GM12878 (cell line): ENCODE results near the gene COL6A1. TPM values are rescaled to one million over a fixed set of nuclear protein-coding genes. Genes with fewer than 3 reads are reported as not detected.

Source experiments
- ATAC-seq: fragments of 200-7000 bp; cut with Tn5 transposase; 3 replicates; pipeline ENCODE4 v1.9.1; 2020; ENCODE audit warnings: mild to moderate bottlenecking, moderate library complexity
- BruUV-seq: library from RNA; stranded (reverse); fragments of 400-500 nt; replicated peaks from 2 replicates; lab custom pipeline; 2021; lab: Mats Ljungman, UMichigan
- CTCF ChIA-PET: fragments of 300-600 bp; sonication (Branson Sonifier 250); formaldehyde crosslinking; extraction: SDS; loops from one replicate; lab custom pipeline; 2021; ENCODE audit warnings: inconsistent platforms; lab: Yijun Ruan, JAX
- POLR2A ChIA-PET: fragments of 350-600 bp; formaldehyde crosslinking; extraction: SDS; loops from one replicate; lab custom pipeline; 2021; ENCODE audit warnings: inconsistent platforms; lab: Charles Lee
- RAD21 ChIA-PET: fragments of 300-600 bp; sonication (Branson Sonifier 250); formaldehyde crosslinking; loops from one replicate; lab custom pipeline; 2023; ENCODE audit warnings: antibody characterized with exemption; ENCODE audit not compliant: unreplicated experiment; lab: Charles Lee
- SMC1A ChIA-PET: fragments of 300-600 bp; sonication (Branson Sonifier 250); formaldehyde crosslinking; loops from one replicate; lab custom pipeline; 2023; ENCODE audit not compliant: unreplicated experiment, uncharacterized antibody; lab: Charles Lee
- DNase-seq: peaks from one replicate; pipeline ENCODE4 v3.0.0-alpha.2; 2011; ENCODE audit warnings: low read depth, low spot score
- FAIRE-seq: peaks from 3 replicates; lab custom pipeline; 2011; peaks lifted over from hg19 to GRCh38; lab: Jason Lieb, UNC
- H2AFZ ChIP-seq: 2 replicates; pipeline ENCODE4 v1.6.0; 2011; ENCODE audit warnings: low read depth, low read length, control low read depth; ENCODE audit not compliant: control insufficient read depth
- H3K27ac ChIP-seq: 2 replicates; pipeline ENCODE4 v1.5.1; 2011; ENCODE audit warnings: control low read depth; ENCODE audit not compliant: control insufficient read depth, insufficient read depth
- H3K27me3 ChIP-seq, 2 experiments: replicated peaks in 1 of 2; 2 replicates each; pipeline versions ENCODE4 v1.6.0 to v1.6.1; 2011; ENCODE audit warnings: low read length in 1 of 2; ENCODE audit not compliant: control insufficient read depth in 2 of 2, insufficient read depth in 2 of 2
- H3K36me3 ChIP-seq, 2 experiments: 2 replicates each; pipeline ENCODE4 v1.5.1; 2011; ENCODE audit warnings: low read length in 1 of 2; ENCODE audit not compliant: control insufficient read depth in 2 of 2, insufficient read depth in 2 of 2
- H3K4me1 ChIP-seq: 2 replicates; pipeline ENCODE4 v1.6.1; 2011; ENCODE audit warnings: mild to moderate bottlenecking, low read length, moderate library complexity, mixed read lengths; ENCODE audit not compliant: control insufficient read depth, insufficient read depth
- H3K4me2 ChIP-seq: 2 replicates; pipeline ENCODE4 v1.6.0; 2011; ENCODE audit warnings: control low read depth; ENCODE audit not compliant: control insufficient read depth, insufficient read depth
- H3K4me3 ChIP-seq: fragments of 200-600 bp; sonication (generic); 2 replicates; pipeline ENCODE4 v1.5.1; 2016
- H3K79me2 ChIP-seq: 2 replicates; pipeline ENCODE4 v1.6.0; 2011; ENCODE audit warnings: low read length; ENCODE audit not compliant: control insufficient read depth, insufficient read depth
- H3K9ac ChIP-seq: 2 replicates; pipeline ENCODE4 v1.8.0; 2011; ENCODE audit warnings: low read length, control low read depth, mixed read lengths; ENCODE audit not compliant: control insufficient read depth, insufficient read depth
- H3K9me3 ChIP-seq: replicated peaks from 3 replicates; pipeline ENCODE4 v1.5.1; 2011; ENCODE audit warnings: mild to moderate bottlenecking, low read length; ENCODE audit not compliant: control insufficient read depth, insufficient read depth
- H4K20me1 ChIP-seq: 2 replicates; pipeline ENCODE4 v1.6.0; 2011; ENCODE audit not compliant: control insufficient read depth, insufficient read depth
- CEBPB ChIP-seq, 2 experiments: fragments of 150-350 bp in 1 of 2; IDR thresholded peaks; 2 replicates each; pipeline ENCODE4 v1.6.1; 2012 to 2014; ENCODE audit warnings: low read depth in 2 of 2, low read length in 2 of 2, borderline replicate concordance in 1 of 2, inconsistent platforms in 1 of 2
- CHD2 ChIP-seq: IDR thresholded peaks from 2 replicates; pipeline ENCODE4 v1.6.1; 2011; ENCODE audit warnings: low read depth, low read length, improper control_type of control experiment, borderline replicate concordance
- EP300 ChIP-seq, 2 experiments: fragments of 150-350 bp in 1 of 2; IDR thresholded peaks; 2 replicates each; pipeline ENCODE4 v1.6.1; 2011 to 2012; ENCODE audit warnings: low read depth in 2 of 2, low read length in 2 of 2, borderline replicate concordance in 1 of 2, improper control_type of control experiment in 1 of 2, inconsistent platforms in 1 of 2; ENCODE audit not compliant: control insufficient read depth in 1 of 2
- RELA ChIP-seq: fragments of 450-650 bp; IDR thresholded peaks from 2 replicates; pipeline ENCODE4 v1.8.0; 2014; ENCODE audit warnings: borderline replicate concordance; ENCODE audit not compliant: partially characterized antibody
- USF2 ChIP-seq: IDR thresholded peaks from 2 replicates; pipeline ENCODE4 v1.6.1; 2011; ENCODE audit warnings: low read depth, low read length, improper control_type of control experiment, borderline replicate concordance
- WGBS: methylation state at CpG from one replicate; pipeline ENCODE4 v1.1.6; 2016; ENCODE audit warnings: low lambda C conversion rate; ENCODE audit not compliant: insufficient replicate concordance, insufficient coverage; ENCODE audit errors: missing lambda C conversion rate; 5-methylcytosine and 5-hydroxymethylcytosine counted together
- in situ Hi-C: fragments of 300-500 bp; cut with MboI; formaldehyde crosslinking; loops from 9 replicates; pipeline ENCODE4 v1.14.3; 2018; ENCODE audit warnings: mixed read lengths
- intact Hi-C: fragments of 100-400 bp; cut with micrococcal nuclease; formaldehyde crosslinking; loops from one replicate; pipeline ENCODE4 v1.14.2; 2022; ENCODE audit not compliant: unreplicated experiment
- polyA plus RNA-seq, 11 experiments: library from polyadenylated mRNA; depleted of rRNA in 4 of 11; unstranded in 6 of 11; stranded (reverse) in 5 of 11; fragments of >200 nt; fragmentation: Nextera tagmentation in 4 of 11; fragmentation: Illumina TruSeq in 1 of 11; extraction: Ambion mirVana in 4 of 11; extraction: Trizol in 1 of 11; gene quantifications; 1 replicate in 1 of 11; 2 replicates in 10 of 11; pipeline versions ENCODE4 v1.2.1 to v1.2.3, GENCODE V29; 2011 to 2016; ENCODE audit warnings: inconsistent platforms in 2 of 11, missing spikeins in 2 of 11, low read depth in 1 of 11
- total RNA-seq, 4 experiments: library from RNA; depleted of rRNA in 3 of 4; stranded (reverse); fragments of >200 nt in 3 of 4; fragmentation: Illumina TruSeq in 1 of 4; extraction: Trizol in 1 of 4; gene quantifications; 2 replicates each; pipeline versions ENCODE4 v1.2.1 to v1.2.3, GENCODE V29; 2013 to 2021

Gene COL6A1
- total and polyA plus RNA-seq, 10 of the 15 experiments (the other 5 are each of a cell fraction or from before 2014, with no cell fraction given): 0.12 to 1.3 (median 0.20) TPM; not detected in 7

GRCh38 chr21:45993210-45994085 is 11.9 kb downstream of the COL6A1 start:
- no peak for FAIRE-seq
- H3K9ac ChIP-seq: no peak overlapping the region
- TF ChIP-seq CEBPB (IDR thresholded peaks at IDR 0.05; ENCODE audit: borderline replicate concordance in 1 of 2, low read depth in 2 of 2, low read length in 2 of 2): no peak
- no peak for TF ChIP-seq CHD2
- no peak for TF ChIP-seq RELA
- no peak for TF ChIP-seq EP300 (IDR thresholded peaks at IDR 0.05; ENCODE audit: borderline replicate concordance in 1 of 2, control insufficient read depth in 1 of 2, low read depth in 2 of 2, low read length in 2 of 2)
- no peak for TF ChIP-seq USF2
- no peak overlapping the region for H3K4me2 ChIP-seq
- ChIA-PET SMC1A (no interaction called here), POLR2A (no interaction called here), CTCF (no interaction called here), RAD21 (no interaction called here)
- in situ Hi-C loops: no loop called here
- no peak overlapping the region for H2AFZ ChIP-seq
- no peak overlapping the region for H3K4me3 ChIP-seq
- H4K20me1 ChIP-seq: no peaks in the 10 kb centered on the region
- no peaks in the 10 kb centered on the region for H3K4me1 ChIP-seq
- DNase-seq: no peak
- WGBS: 30% methylated on average over 43 of the region's 44 CpGs
- no TSS peak for BruUV-seq
- no peak for ATAC-seq
- H3K27ac ChIP-seq: no peak overlapping the region
- no peaks in the 10 kb centered on the region for H3K79me2 ChIP-seq
- no peaks in the 10 kb centered on the region for H3K36me3 ChIP-seq
- no peaks in the 10 kb centered on the region; the same call in 2 of the 3 replicates for H3K9me3 ChIP-seq
- intact Hi-C loops: no loop called here
- no peaks in the 10 kb centered on the region for H3K27me3 ChIP-seq
